ENCODE results near the gene TP53TG5. TPM values are rescaled to one million over a fixed set of nuclear protein-coding genes. Genes with fewer than 3 reads are reported as not detected.
A peak's percentile ranks its signal among the peaks of the same experiment; 100 is the strongest.

Gene TP53TG5
- total RNA-seq, 1 donor = 0.09 TPM

DNA sequence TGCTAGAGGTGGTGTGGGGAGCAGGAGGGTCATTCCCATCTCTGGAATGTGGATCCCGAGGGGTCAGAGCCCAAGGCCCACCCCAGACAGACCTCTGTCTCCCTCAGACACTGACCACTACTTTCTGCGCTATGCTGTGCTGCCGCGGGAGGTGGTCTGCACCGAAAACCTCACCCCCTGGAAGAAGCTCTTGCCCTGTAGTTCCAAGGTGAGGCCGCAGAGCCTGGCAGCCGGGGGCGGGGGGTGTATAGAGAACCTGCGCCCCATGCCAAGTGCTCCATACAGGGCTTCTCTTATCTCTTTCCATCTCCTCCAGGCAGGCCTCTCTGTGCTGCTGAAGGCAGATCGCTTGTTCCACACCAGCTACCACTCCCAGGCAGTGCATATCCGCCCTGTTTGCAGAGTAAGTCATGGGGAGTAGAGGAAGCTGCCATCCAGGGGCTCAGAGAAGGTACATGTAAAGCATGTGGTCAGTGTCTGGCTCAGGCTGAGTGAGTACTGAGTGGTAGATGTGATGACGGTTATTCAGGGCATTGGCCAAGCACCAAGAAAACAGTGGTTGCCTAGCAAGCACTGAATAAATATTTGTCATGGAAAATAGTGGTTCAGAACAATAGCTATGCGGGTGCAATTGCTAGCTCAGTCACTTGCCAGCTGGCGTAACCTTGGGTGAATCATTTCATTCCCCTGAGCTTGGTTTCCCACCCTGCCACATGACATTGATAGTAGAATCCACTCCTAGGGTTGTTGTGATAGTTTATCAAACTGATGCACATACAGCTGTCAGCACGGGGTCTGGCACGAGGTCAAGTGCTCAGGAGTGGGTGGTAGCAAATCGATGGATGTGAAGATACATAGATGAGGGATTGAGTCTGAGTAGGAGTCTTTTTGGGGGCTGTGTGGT lies 41.3 kb upstream of the TP53TG5 start:
- H3K4me3 ChIP-seq (ENCODE audit: low read depth, low read length) = no peak overlapping the region
- DNase-seq (ENCODE audit: low read depth) = peak; percentile 99
- TF ChIP-seq, protein P1, sequence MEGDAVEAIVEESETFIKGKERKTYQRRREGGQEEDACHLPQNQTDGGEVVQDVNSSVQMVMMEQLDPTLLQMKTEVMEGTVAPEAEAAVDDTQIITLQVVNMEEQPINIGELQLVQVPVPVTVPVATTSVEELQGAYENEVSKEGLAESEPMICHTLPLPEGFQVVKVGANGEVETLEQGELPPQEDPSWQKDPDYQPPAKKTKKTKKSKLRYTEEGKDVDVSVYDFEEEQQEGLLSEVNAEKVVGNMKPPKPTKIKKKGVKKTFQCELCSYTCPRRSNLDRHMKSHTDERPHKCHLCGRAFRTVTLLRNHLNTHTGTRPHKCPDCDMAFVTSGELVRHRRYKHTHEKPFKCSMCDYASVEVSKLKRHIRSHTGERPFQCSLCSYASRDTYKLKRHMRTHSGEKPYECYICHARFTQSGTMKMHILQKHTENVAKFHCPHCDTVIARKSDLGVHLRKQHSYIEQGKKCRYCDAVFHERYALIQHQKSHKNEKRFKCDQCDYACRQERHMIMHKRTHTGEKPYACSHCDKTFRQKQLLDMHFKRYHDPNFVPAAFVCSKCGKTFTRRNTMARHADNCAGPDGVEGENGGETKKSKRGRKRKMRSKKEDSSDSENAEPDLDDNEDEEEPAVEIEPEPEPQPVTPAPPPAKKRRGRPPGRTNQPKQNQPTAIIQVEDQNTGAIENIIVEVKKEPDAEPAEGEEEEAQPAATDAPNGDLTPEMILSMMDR (IDR thresholded peaks at IDR 0.05; ENCODE audit: insufficient read depth, low read length) = no peak

GRCh38 chr20:45416917-45417316 lies 38.8 kb upstream of the TP53TG5 start:
- peak overlapping the region; percentile 97 for H3K4me3 ChIP-seq (ENCODE audit: low read depth, low read length)
- no peak for DNase-seq (ENCODE audit: low read depth)
- TF ChIP-seq, protein P1 (IDR thresholded peaks at IDR 0.05; ENCODE audit: insufficient read depth, low read length) = no peak

- TF ChIP-seq, protein P1 (IDR thresholded peaks at IDR 0.05; ENCODE audit: insufficient read depth, low read length) = no peak
- DNase-seq (ENCODE audit: low read depth) = peak; percentile 74
- peak within 1 kb of the TSS; percentile 97 for H3K4me3 ChIP-seq (ENCODE audit: low read depth, low read length)
Observed at GRCh38 chr20:45415822-45416637, 37.9 kb upstream of the TP53TG5 start, which contains the start of gene PIGT. PIGT (plus strand) TSS chr20:45416141; CDS start chr20:45416157, 16 bp downstream.

DNA sequence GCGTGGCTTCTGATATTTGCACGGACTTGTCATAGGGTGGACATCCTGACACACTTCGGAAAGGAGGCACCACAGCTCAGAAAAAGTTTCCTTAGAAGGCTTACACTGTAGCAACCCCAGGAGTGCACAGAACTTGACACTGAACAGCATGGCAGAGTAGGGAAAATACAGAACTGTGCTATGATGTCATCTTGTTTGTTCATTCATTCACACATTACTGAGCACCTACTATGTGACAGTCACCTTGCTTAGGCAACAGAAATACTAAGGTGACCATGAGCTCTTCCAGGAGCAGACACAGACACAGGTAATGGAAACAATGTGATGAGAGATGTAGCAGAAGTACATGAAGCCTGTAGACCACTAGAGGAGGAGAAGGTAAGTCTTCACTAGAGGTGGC lies 35.4 kb upstream of the TP53TG5 start:
- DNase-seq (ENCODE audit: low read depth) = no peak
- TF ChIP-seq, protein P1 (IDR thresholded peaks at IDR 0.05; ENCODE audit: insufficient read depth, low read length) = no peak
- H3K4me3 ChIP-seq (ENCODE audit: low read depth, low read length) = no peak overlapping the region

- H3K4me3 ChIP-seq (ENCODE audit: low read depth, low read length) = no peak overlapping the region
- no peak for DNase-seq (ENCODE audit: low read depth)
- TF ChIP-seq, protein P1 (IDR thresholded peaks at IDR 0.05; ENCODE audit: insufficient read depth, low read length) = no peak
Observed at GRCh38 chr20:45412653-45413052, 34.5 kb upstream of the TP53TG5 start.

DNA sequence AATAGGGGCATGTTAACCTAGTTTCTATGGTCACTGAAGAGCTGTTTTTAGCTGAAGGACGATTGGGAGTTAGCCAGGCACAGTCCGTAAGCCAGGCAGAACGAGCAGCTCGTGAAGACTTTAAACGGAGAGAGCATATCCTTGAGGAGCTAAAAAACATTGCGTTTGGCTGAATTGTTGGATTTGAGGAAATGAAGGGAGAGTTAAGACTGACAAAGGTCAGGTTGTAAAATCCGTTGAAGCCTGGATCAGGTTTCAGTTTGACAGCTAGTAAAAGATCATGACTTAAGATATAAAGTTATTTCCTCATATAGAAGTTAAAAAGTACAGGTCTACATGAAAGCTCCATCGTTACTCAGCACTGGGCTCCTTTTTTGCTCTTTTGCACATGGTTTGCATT lies 32.8 kb upstream of the TP53TG5 start:
- no peak overlapping the region for H3K4me3 ChIP-seq (ENCODE audit: low read depth, low read length)
- TF ChIP-seq, protein P1 (IDR thresholded peaks at IDR 0.05; ENCODE audit: insufficient read depth, low read length) = no peak
- DNase-seq (ENCODE audit: low read depth) = no peak
